GM18511 (cell line): ENCODE measurements around the gene C6orf52.

Experiments used
- ATAC-seq: cut with Tn5 transposase; IDR thresholded peaks from one replicate; pipeline ENCODE4 v1.9.1; 2021; ENCODE audit warnings: mild to moderate bottlenecking, moderate library complexity; ENCODE audit not compliant: unreplicated experiment

Gene C6orf52

DNA sequence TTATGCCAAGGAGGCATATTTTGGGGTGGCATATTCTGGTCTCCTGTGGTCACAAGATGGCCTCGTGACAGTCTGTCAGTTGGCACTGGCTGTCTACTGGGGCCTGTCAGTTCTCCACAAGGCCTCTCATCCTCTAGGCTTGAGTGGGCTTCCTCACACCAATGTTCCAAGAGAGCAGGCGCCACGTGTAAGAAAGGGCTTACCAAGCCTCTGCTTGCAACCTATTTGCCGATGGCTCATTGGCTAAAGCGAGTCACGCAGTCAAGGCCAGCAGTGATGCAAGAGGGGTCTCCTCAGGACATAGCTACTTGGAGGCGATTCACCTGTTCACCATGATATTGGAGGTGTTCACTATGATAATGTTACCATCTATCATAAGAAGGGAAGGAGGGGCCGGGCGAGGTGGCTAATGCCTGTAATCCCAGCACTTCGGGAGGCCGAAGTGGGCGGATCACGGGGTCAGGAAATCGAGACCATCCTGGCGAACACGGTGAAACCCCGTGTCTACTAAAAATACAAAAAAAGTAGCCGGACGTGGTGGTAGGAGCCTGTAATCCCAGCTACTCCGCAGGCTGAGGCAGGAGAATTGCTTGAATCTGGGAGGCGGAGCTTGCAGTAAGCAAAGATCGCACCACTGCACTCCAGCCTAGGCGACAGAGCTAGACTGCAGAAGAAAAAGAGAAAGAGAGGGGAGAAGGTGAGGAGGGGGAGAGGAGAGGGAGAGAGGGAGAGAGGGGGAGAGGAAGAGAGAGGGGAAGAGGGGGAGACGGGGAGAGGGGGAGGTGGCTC lies 35.3 kb downstream of the C6orf52 start:
- peak; percentile 11 for ATAC-seq

DNA sequence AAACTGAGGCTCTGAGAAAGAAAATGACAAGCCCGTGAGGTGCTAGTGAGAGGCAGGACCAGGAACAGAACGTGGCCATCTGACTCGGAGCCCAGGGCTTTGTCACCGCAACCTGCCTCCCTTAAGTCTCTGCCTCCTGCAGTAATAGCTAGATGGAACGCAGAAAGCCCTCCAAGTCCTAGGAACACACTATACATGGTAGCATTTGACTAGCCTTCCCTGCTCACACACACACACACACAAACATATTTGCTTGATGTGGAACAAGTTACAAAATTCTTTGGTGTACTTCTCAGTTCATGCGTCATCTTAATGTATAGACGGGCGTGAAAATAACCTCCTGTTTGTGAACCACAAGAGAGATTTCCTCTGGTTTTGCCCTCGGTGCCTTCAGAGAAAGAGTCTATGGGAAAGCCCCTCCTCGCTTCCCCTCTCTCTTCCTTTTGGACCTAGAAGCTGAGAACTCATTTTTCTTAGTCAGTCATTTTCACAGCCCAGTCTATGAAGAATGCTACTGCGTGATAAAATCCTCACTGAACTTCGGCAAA lies 38.8 kb downstream of the C6orf52 start:
- peak; percentile 58 for ATAC-seq

DNA sequence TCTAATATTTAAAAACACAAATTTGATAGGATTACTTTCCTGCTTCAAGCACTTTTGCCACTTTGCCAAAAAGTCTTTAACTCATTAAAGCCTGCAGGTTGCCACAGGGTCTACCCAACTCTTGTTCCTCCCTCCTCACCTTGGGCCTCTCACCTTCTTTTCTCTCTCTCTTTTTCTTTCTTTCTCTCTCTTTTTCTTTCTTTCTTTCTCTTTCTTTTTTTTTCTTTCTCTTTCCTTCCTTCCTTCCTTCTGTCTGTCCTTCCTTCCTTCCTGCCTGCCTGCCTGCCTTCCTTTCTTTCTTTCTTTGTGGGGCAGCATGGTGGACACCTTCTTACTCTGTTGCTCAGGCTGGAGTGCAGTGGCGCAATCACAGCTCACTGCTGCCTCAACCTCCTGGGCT lies 50.2 kb downstream of the C6orf52 start:
- ATAC-seq = no peak

DNA sequence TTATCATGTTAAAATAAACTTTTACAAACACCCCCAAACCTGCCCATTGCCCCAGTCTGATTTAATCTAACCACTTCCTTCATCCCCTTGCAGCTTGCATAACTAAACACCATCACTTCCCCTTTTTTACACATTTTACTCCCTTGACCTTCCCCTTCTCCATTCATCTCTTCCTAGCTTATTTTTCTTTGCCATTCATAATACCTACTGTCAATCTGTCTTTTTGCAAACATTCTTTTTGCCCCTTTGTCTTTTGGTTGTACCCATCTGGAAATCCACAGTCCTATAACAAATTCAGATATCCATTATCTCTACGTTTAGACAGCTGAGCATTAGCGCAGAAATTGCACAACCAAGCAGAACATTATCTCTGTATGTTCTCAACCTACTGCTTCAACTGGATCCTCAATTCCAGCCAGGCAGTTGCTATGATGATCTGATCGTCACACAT lies 51.2 kb downstream of the C6orf52 start:
- peak; percentile 97 for ATAC-seq

DNA sequence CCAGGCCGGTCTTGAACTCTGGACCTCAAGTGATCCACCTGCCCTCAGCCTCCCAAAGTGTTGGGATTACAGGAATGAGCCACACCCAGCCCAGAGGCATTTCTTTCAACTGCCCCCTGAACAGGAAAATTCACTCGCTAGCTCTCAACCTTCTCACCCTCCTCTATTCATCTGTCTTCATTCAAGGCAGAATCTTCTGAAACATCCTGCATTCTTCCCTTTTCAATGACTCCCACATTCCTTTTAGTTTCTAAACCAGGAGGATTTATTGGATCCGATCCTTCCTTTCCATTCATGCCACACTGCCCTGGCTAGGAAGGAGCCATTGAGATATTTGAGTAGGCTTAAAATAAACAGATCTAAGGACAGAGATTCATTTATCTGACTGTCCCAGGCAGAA lies 52.9 kb downstream of the C6orf52 start:
- no peak for ATAC-seq

DNA sequence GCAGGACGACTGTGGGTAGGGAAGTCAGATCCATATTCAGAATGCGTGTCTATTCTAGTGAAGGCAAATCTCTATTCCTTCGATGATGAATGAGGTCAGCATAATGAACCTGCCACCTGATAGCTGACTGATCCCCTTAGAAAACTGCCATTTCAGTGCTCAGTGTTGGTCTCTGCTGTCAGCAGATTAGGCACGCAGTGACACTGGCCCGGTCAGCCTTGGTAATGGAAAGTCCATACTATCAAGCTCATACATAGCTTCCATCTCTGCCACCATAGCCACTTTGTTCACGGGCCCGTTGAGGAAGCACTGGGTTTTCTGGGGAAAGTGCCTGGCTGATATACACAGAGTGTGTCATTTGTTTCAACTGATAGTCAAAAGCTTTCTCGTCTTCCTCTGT lies 54.0 kb downstream of the C6orf52 start:
- ATAC-seq = no peak

DNA sequence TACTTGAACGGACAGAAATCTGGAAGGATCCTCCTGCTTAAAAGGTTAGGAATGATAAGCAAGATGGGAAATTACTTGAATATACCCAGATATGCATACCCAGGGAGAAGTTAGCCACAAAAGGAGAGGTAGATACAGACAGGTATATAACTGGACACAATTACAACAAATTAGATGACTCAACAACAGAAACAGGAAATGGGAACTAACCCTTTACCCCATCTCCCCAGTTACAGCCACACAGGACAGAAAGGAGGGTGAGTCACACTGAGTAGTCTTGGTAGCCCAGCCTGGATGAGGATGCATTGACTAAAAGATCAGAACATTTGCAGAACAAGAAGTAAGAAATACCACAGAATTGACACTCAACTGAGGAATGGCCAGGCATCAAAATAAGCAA lies 61.2 kb downstream of the C6orf52 start:
- peak; percentile 96 for ATAC-seq

DNA sequence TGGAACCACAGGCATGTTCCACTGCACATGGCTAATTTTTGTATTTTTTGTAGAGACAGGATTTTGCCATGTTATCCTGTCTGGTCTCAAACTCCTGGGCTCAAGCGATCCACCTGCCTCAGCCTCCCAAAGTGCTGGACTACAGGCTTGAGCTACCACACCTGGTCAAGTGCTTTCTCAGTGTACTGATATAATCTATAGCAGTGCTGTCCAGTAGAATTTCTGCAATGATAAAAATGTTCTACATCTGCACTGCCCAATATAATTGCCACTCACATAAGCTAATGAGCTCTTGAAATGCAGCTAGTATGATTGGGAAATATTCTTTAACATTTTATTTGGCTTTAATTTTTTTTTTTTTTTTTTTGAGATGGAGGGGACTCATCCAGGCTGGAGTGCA lies 64.2 kb downstream of the C6orf52 start:
- no peak for ATAC-seq

DNA sequence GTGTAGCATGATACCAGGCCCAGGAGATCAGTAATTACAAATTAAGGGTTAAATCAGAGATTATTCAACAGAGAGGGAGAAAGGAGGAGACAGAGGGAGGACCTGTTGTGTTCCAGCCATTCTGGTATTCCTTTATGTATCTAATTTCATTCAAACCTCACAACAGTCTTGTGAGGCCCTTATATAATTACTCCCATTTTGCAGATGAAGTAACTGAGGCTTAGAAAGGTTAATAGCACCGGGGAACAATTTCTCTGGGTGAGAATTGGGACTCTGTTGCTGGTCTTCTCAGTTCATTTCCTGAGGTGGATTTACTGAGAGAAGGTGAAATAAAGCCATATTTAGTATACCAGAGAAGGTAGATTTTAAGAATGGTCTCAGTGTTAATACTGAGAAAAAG lies 66.6 kb downstream of the C6orf52 start:
- no peak for ATAC-seq

DNA sequence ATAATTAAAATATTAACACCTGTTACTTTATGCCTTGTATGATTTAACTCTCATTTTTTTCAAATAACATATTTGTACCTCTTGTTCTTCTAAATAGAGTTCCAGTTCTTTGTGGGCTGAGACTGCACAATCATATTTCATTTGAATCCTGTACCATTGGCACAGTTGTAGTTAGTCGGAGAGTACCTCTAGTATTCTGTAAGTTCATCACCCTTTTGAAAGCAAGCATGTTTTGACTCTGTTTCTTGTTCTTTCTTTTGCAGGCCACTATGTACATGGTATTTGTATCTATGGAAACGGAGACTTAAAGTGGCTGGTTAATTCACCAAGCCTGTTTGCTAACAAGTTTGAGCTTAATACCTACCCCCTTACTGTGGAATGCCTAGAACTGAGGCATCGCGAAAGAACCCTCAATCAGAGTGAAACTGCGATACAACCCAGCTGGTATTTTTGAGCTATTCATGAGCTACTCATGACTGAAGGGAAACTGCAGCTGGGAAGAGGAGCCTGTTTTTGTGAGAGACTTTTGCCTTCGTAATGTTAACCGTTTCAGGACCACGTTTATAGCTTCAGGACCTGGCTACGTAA lies 68.2 kb downstream of the C6orf52 start:
- ATAC-seq = no peak

DNA sequence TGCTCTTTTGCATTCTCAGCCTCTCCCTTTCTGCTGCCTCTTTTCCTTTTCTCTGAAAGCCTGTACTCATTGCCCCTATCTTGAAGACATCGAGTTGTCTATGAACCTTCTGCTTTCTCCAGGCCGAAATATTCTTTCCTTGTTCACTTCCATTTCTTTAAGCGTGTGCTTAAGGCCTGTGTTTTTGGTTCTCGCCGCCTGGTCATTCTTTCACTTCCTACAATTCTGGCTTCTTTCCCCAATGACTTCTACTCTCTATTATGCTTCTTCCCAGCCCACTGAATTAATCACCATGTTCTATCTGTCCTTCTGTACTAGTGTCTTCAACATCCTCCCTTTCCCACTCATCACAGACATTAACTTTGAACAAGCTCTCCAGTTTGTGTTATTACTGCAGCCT lies 69.6 kb downstream of the C6orf52 start:
- ATAC-seq = no peak

DNA sequence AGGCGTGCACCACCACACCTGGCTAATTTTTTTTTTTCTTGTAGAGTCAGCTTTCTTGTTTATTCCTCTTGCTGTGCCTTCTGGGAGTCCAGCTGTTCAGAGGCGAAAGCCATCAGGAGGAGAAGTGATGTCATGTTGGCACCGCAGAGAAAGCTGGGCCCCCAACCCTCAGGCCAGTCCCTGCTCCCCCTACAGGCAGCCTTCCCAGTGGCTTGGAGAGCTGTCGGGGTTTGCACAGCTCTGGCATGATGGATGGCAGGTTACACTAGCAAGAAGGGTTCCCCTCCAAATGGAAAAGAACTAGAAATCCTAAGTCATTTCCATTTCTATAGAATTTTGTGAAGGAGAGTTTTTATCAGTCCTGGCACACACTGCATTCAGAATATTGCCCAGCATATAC lies 72.6 kb downstream of the C6orf52 start:
- no peak for ATAC-seq
